PC-9 (cell line): ENCODE data around the gene BMP10. TPM values are rescaled to one million over a fixed set of nuclear protein-coding genes. Genes with fewer than 3 reads are reported as not detected.

Experiments used
- BruUV-seq: library from RNA; stranded (reverse); fragments of 400-500 nt; replicated peaks from 2 replicates; lab custom pipeline; 2021; lab: Mats Ljungman, UMichigan
- CTCF ChIA-PET: fragments of 300-600 bp; sonication (Branson Sonifier 250); formaldehyde crosslinking; loops from one replicate; lab custom pipeline; 2022; ENCODE audit warnings: antibody characterized with exemption; lab: Charles Lee
- POLR2A ChIA-PET: fragments of 300-600 bp; sonication (Branson Sonifier 250); formaldehyde crosslinking; loops from one replicate; lab custom pipeline; 2022; ENCODE audit warnings: antibody characterized with exemption; ENCODE audit not compliant: unreplicated experiment; lab: Charles Lee
- DNase-seq, 2 experiments: peaks; one replicate each; pipeline versions ENCODE4 v3.0.0 to v3.0.0-alpha.2; 2015 to 2022; ENCODE audit warnings: mixed read lengths in 1 of 2
- H2AFZ ChIP-seq: fragments of 200-600 bp; sonication (generic); 2 replicates; pipeline ENCODE4 v1.8.1; 2017; ENCODE audit warnings: antibody characterized with exemption
- H3F3A ChIP-seq: fragments of 200-600 bp; sonication (generic); 2 replicates; pipeline ENCODE4 v1.8.1; 2017; ENCODE audit warnings: antibody characterized with exemption, mild to moderate bottlenecking, low read depth; ENCODE audit not compliant: insufficient read depth
- H3K27ac ChIP-seq: fragments of 200-600 bp; sonication (generic); 2 replicates; pipeline ENCODE4 v1.6.1; 2016; ENCODE audit warnings: mixed run types
- H3K27me3 ChIP-seq: fragments of 200-600 bp; sonication (generic); 2 replicates; pipeline ENCODE4 v1.6.1; 2016; ENCODE audit warnings: low read depth, mixed run types; ENCODE audit not compliant: insufficient read depth
- H3K36me3 ChIP-seq: fragments of 200-600 bp; sonication (generic); 2 replicates; pipeline ENCODE4 v1.6.1; 2016; ENCODE audit warnings: low read depth, mixed run types
- H3K4me1 ChIP-seq: fragments of 200-600 bp; sonication (generic); replicated peaks from 2 replicates; pipeline ENCODE4 v1.6.1; 2016; ENCODE audit warnings: mixed run types; ENCODE audit not compliant: insufficient read depth
- H3K4me2 ChIP-seq: fragments of 200-600 bp; sonication (generic); 2 replicates; pipeline ENCODE4 v1.6.1; 2017; ENCODE audit warnings: mixed run types
- H3K4me3 ChIP-seq: fragments of 200-600 bp; sonication (generic); 2 replicates; pipeline ENCODE4 v1.6.1; 2016; ENCODE audit warnings: mixed run types
- H3K79me2 ChIP-seq: fragments of 200-600 bp; sonication (generic); 2 replicates; pipeline ENCODE4 v1.6.1; 2017; ENCODE audit warnings: low read depth, mixed run types
- H3K9me2 ChIP-seq: fragments of 200-600 bp; sonication (generic); 2 replicates; pipeline ENCODE4 v1.8.1; 2017; ENCODE audit warnings: mild to moderate bottlenecking; ENCODE audit not compliant: insufficient read depth
- H3K9me3 ChIP-seq: fragments of 200-600 bp; sonication (generic); 2 replicates; pipeline ENCODE4 v1.8.1; 2016; ENCODE audit warnings: low read depth; ENCODE audit not compliant: insufficient read depth
- H4K20me1 ChIP-seq: fragments of 200-600 bp; sonication (generic); 2 replicates; pipeline ENCODE4 v1.8.1; 2017; ENCODE audit not compliant: insufficient read depth
- intact Hi-C: fragments of 100-400 bp; cut with micrococcal nuclease; formaldehyde crosslinking; loops from one replicate; pipeline ENCODE4 v1.10.0; 2022; ENCODE audit not compliant: unreplicated experiment
- total RNA-seq: library from RNA; stranded (reverse); gene quantifications from 2 replicates; pipeline ENCODE4 v1.2.3, GENCODE V29; 2021
- TF ChIP-seq, protein P1 (sequence below): fragments of 200-600 bp; sonication (generic); conservative IDR thresholded peaks from 2 replicates; pipeline ENCODE4 v1.6.1; 2017; ENCODE audit warnings: mixed run types, antibody characterized with exemption, mild to moderate bottlenecking, moderate library complexity

Gene BMP10
- total RNA-seq, 1 experiment from 2014 or later = not detected

GRCh38 chr2:68817306-68817705 is 53.9 kb downstream of the BMP10 start:
- Histone ChIP-seq H3K9me3 (no peaks in the 10 kb centered on the region), H3K4me2 (no peak overlapping the region), H3K4me1 (no peaks in the 10 kb centered on the region), H3K9me2 (no peaks in the 10 kb centered on the region), H2AFZ (no peak overlapping the region), H3K27me3 (no peaks in the 10 kb centered on the region), H3F3A (no peaks in the 10 kb centered on the region), H3K27ac (no peak overlapping the region), H3K79me2 (no peaks in the 10 kb centered on the region), H3K36me3 (no peaks in the 10 kb centered on the region), H4K20me1 (no peaks in the 10 kb centered on the region), H3K4me3 (no peak overlapping the region)
- no TSS peak for BruUV-seq
- no peak for DNase-seq
- TF ChIP-seq, protein P1, sequence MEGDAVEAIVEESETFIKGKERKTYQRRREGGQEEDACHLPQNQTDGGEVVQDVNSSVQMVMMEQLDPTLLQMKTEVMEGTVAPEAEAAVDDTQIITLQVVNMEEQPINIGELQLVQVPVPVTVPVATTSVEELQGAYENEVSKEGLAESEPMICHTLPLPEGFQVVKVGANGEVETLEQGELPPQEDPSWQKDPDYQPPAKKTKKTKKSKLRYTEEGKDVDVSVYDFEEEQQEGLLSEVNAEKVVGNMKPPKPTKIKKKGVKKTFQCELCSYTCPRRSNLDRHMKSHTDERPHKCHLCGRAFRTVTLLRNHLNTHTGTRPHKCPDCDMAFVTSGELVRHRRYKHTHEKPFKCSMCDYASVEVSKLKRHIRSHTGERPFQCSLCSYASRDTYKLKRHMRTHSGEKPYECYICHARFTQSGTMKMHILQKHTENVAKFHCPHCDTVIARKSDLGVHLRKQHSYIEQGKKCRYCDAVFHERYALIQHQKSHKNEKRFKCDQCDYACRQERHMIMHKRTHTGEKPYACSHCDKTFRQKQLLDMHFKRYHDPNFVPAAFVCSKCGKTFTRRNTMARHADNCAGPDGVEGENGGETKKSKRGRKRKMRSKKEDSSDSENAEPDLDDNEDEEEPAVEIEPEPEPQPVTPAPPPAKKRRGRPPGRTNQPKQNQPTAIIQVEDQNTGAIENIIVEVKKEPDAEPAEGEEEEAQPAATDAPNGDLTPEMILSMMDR = no peak
- POLR2A ChIA-PET = no interaction called here
- intact Hi-C loops = no loop called here
- CTCF ChIA-PET = no interaction called here

Other genes starting within 250 kb of the BMP10 start
- not detected in 2 replicates for gene PROKR1, start 227.8 kb downstream of the BMP10 start, total RNA-seq
- gene ARHGAP25, start 136.6 kb downstream of the BMP10 start, total RNA-seq = not detected in 2 replicates
- not detected in 2 replicates for gene GKN2, start 81.5 kb upstream of the BMP10 start, total RNA-seq
- gene GKN1, start 103.2 kb upstream of the BMP10 start, total RNA-seq = not detected in 2 replicates
- gene ANTXR1, start 141.8 kb upstream of the BMP10 start, total RNA-seq = 36.1 and 48.3 TPM in 2 replicates